HepG2 (cell line): Measurements from ENCODE around the gene USP9X. TPM values are rescaled to one million over a fixed set of nuclear protein-coding genes. Genes with fewer than 3 reads are reported as not detected.

Experiments used
- HINFP ChIP-seq: sonication (generic); formaldehyde crosslinking; IDR thresholded peaks from 2 replicates; pipeline ENCODE4 v1.4.0; 2020; ENCODE audit warnings: low read depth, mild to moderate bottlenecking, missing genetic modification reagents
- NRL ChIP-seq: sonication (generic); formaldehyde crosslinking; IDR thresholded peaks from 2 replicates; pipeline ENCODE4 v1.5.0; 2020; ENCODE audit warnings: missing genetic modification reagents, mild to moderate bottlenecking, moderate library complexity, borderline replicate concordance
- RFXAP ChIP-seq: sonication (generic); formaldehyde crosslinking; IDR thresholded peaks from 2 replicates; pipeline ENCODE4 v1.4.0; 2020; ENCODE audit warnings: missing genetic modification reagents, borderline replicate concordance
- SCMH1 ChIP-seq: sonication (generic); formaldehyde crosslinking; IDR thresholded peaks from 2 replicates; pipeline ENCODE4 v1.9.0; 2021; ENCODE audit warnings: missing genetic modification reagents, mild to moderate bottlenecking, borderline replicate concordance
- THYN1 ChIP-seq: sonication (generic); formaldehyde crosslinking; IDR thresholded peaks from 2 replicates; pipeline ENCODE4 v1.8.1; 2023; ENCODE audit warnings: low read depth, mild to moderate bottlenecking, moderate library complexity, missing genetic modification reagents, borderline replicate concordance
- TOE1 ChIP-seq: sonication (generic); formaldehyde crosslinking; IDR thresholded peaks from 2 replicates; pipeline ENCODE4 v1.4.0; 2020; ENCODE audit warnings: mild to moderate bottlenecking, missing genetic modification reagents
- ZNF142 ChIP-seq: sonication (generic); formaldehyde crosslinking; IDR thresholded peaks from 2 replicates; pipeline ENCODE4 v1.4.0; 2020; ENCODE audit warnings: missing genetic modification reagents
- ZNF24 ChIP-seq: fragments of 450-650 bp; IDR thresholded peaks from 2 replicates; pipeline ENCODE4 v1.6.1; 2017; ENCODE audit warnings: antibody characterized with exemption, mild to moderate bottlenecking
- ZNF350 ChIP-seq: sonication (generic); formaldehyde crosslinking; IDR thresholded peaks from 2 replicates; pipeline ENCODE4 v1.4.0; 2020; ENCODE audit warnings: mild to moderate bottlenecking, low read depth, missing genetic modification reagents, borderline replicate concordance
- ZNF562 ChIP-seq: sonication (generic); formaldehyde crosslinking; IDR thresholded peaks from 2 replicates; pipeline ENCODE4 v1.8.0; 2022; ENCODE audit warnings: missing genetic modification reagents, borderline replicate concordance
- ZNF678 ChIP-seq: sonication (generic); formaldehyde crosslinking; IDR thresholded peaks from 2 replicates; pipeline ENCODE4 v1.4.0; 2020; ENCODE audit warnings: mild to moderate bottlenecking, missing genetic modification reagents
- ZNF737 ChIP-seq: sonication (generic); formaldehyde crosslinking; IDR thresholded peaks from 2 replicates; pipeline ENCODE4 v1.5.0; 2020; ENCODE audit warnings: missing genetic modification reagents, mild to moderate bottlenecking, borderline replicate concordance
- ZNF878 ChIP-seq: sonication (generic); formaldehyde crosslinking; IDR thresholded peaks from 2 replicates; pipeline ENCODE4 v1.8.1; 2023; ENCODE audit warnings: mild to moderate bottlenecking, missing genetic modification reagents, moderate library complexity
- polyA plus RNA-seq, 8 experiments: library from polyadenylated mRNA; depleted of rRNA in 3 of 8; stranded (reverse) in 7 of 8; unstranded in 1 of 8; fragments of >200 nt; fragmentation: Illumina TruSeq in 4 of 8; extraction: Trizol in 4 of 8; gene quantifications; 2 replicates each; pipeline versions ENCODE4 v1.2.1 to v1.2.3, GENCODE V29; 2011 to 2016; ENCODE audit warnings: low read depth in 4 of 8, missing spikeins in 1 of 8, mixed read lengths in 1 of 8; ENCODE audit not compliant: insufficient read depth in 1 of 8
- total RNA-seq, 5 experiments: library from RNA; depleted of rRNA; stranded (reverse); fragments of >200 nt; fragmentation: Illumina TruSeq; extraction: Trizol; gene quantifications; 2 replicates each; pipeline ENCODE4 v1.2.3, GENCODE V29; 2016; ENCODE audit warnings: low read depth in 1 of 5
- TF ChIP-seq, protein P1 (sequence below): sonication (generic); formaldehyde crosslinking; IDR thresholded peaks from 2 replicates; pipeline ENCODE4 v1.5.1; 2020; ENCODE audit warnings: mild to moderate bottlenecking, moderate library complexity, missing genetic modification reagents
- TF ChIP-seq, protein P2 (sequence below): sonication (generic); formaldehyde crosslinking; IDR thresholded peaks from 2 replicates; pipeline ENCODE4; 2020; ENCODE audit warnings: missing genetic modification reagents, mild to moderate bottlenecking, borderline replicate concordance

USP9X gene
- total and polyA plus RNA-seq, 2 of the 13 experiments (the other 11 are each of a cell fraction or from before 2014, with no cell fraction given) = 22.2 to 40.5 TPM

DNA sequence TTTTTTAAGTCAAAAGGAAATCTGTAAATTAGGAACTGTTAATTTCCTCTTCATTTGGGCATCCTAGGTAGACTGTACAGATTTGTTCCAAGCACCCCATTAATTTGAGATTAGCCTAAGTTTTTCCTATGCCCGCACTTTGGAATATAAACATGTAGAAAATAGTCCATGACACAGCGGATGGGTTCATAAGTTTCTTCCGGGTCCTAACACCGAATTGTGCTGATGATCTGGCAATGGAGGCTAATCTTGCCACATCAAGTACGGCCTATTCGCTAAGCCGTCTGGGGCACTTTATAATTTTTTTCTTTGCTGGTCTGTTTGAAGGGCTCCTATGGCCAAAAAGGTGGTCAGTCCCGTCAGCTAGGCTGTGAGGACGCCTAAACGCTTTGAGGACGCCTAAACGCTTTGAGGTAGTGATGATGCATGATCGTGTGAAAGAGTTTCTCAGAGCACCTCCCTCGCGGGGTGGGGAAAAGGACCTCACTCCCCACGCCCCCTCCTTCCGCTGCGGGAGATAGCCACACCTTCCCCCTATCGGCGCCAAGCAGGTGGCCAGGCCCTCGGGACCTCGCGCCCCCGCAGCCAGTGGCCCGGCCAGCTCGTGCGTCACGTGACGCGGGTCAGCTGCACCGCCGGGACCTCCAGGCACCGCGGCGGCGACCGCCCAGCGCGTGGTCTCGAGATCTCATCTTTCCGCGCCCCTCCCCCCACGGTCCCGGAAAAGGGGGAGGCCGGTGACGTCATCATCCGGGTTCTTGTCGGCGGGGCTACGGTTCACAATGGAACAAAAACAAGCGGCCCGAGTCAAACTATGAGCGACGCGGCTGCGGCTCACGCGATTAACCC is 977 bp upstream of the USP9X start (continued):
- TF ChIP-seq HINFP (CRISPR knock-in tag) = no peak; the same call in 1 of the 2 replicates
- peak; percentile 32; the same call in 1 of the 2 replicates for TF ChIP-seq TOE1 (CRISPR knock-in tag)
- TF ChIP-seq NRL (CRISPR knock-in tag) = no peak
- TF ChIP-seq, protein P1, sequence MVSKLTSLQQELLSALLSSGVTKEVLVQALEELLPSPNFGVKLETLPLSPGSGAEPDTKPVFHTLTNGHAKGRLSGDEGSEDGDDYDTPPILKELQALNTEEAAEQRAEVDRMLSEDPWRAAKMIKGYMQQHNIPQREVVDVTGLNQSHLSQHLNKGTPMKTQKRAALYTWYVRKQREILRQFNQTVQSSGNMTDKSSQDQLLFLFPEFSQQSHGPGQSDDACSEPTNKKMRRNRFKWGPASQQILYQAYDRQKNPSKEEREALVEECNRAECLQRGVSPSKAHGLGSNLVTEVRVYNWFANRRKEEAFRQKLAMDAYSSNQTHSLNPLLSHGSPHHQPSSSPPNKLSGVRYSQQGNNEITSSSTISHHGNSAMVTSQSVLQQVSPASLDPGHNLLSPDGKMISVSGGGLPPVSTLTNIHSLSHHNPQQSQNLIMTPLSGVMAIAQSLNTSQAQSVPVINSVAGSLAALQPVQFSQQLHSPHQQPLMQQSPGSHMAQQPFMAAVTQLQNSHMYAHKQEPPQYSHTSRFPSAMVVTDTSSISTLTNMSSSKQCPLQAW (CRISPR knock-in tag) = peak; percentile 61; the same call in 1 of the 2 replicates
- TF ChIP-seq THYN1 (CRISPR knock-in tag) = no peak
- TF ChIP-seq ZNF350 (CRISPR knock-in tag) = peak; percentile 63; the same call in 1 of the 2 replicates
- TF ChIP-seq ZNF737 = no peak
- peak; percentile 84 for TF ChIP-seq RFXAP (CRISPR knock-in tag)
- TF ChIP-seq, protein P2, sequence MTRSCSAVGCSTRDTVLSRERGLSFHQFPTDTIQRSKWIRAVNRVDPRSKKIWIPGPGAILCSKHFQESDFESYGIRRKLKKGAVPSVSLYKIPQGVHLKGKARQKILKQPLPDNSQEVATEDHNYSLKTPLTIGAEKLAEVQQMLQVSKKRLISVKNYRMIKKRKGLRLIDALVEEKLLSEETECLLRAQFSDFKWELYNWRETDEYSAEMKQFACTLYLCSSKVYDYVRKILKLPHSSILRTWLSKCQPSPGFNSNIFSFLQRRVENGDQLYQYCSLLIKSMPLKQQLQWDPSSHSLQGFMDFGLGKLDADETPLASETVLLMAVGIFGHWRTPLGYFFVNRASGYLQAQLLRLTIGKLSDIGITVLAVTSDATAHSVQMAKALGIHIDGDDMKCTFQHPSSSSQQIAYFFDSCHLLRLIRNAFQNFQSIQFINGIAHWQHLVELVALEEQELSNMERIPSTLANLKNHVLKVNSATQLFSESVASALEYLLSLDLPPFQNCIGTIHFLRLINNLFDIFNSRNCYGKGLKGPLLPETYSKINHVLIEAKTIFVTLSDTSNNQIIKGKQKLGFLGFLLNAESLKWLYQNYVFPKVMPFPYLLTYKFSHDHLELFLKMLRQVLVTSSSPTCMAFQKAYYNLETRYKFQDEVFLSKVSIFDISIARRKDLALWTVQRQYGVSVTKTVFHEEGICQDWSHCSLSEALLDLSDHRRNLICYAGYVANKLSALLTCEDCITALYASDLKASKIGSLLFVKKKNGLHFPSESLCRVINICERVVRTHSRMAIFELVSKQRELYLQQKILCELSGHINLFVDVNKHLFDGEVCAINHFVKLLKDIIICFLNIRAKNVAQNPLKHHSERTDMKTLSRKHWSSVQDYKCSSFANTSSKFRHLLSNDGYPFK (CRISPR knock-in tag) = no peak
- TF ChIP-seq ZNF678 (CRISPR knock-in tag) = no peak
- TF ChIP-seq ZNF878 = peak; percentile 81; the same call in 1 of the 2 replicates
- no peak for TF ChIP-seq ZNF24
- no peak for TF ChIP-seq SCMH1 (CRISPR knock-in tag)
- TF ChIP-seq ZNF562 (CRISPR knock-in tag) = no peak
- TF ChIP-seq ZNF142 (CRISPR knock-in tag) = peak; percentile 58; the same call in 1 of the 2 replicates
